ENCODE data around the gene PROZ. TPM values are rescaled to one million over a fixed set of nuclear protein-coding genes. Genes with fewer than 3 reads are reported as not detected.
A peak's percentile ranks its signal among the peaks of the same experiment; 100 is the strongest.

PROZ gene
- total and polyA plus RNA-seq, 9 of the 15 experiments (the other 6 are each of a cell fraction or from before 2014, with no cell fraction given): not detected

GRCh38 chr13:113160983-113161382, 2.5 kb downstream of the PROZ start:
- no TSS peak for BruUV-seq (replicated peaks)
- H3K27me3 ChIP-seq (ENCODE audit: control insufficient read depth in 2 of 2, insufficient read depth in 2 of 2, low read length in 2 of 2): no peaks in the 10 kb centered on the region
- peak overlapping the region in 1 of 2 experiments; percentile 17; a peak in 1 of 4 replicates for H3K9ac ChIP-seq (ENCODE audit: insufficient read depth in 1 of 2, low read depth in 2 of 2, low read length in 2 of 2)
- WGBS (ENCODE audit: insufficient coverage, low coverage, missing lambda C conversion rate): 49% methylated on average over 10 of the region's 12 CpGs
- no peak overlapping the region for H3K4me2 ChIP-seq (ENCODE audit: insufficient read depth, low read length)
- DNase-seq (ENCODE audit: extremely low read depth in 1 of 4, low spot score in 3 of 4) (no peak), FAIRE-seq (no peak), ATAC-seq (no peak; the same call in 2 of the 3 replicates)
- TF ChIP-seq ZNF551 (CRISPR knock-in tag; IDR thresholded peaks at IDR 0.05) (no peak), ZNF583 (CRISPR knock-in tag; IDR thresholded peaks at IDR 0.05) (no peak), RFX1 (IDR thresholded peaks at IDR 0.05) (no peak), ETV1 (tag; conservative IDR thresholded peaks at IDR 0.05; ENCODE audit: low read depth) (no peak), ETS2 (tag; IDR thresholded peaks at IDR 0.05; ENCODE audit: borderline replicate concordance, poor library complexity, severe bottlenecking) (no peak), MEF2D (tag; conservative IDR thresholded peaks at IDR 0.05; ENCODE audit: low read depth) (no peak), TFAP4 (CRISPR knock-in tag; IDR thresholded peaks at IDR 0.05; ENCODE audit: borderline replicate concordance) (no peak), ZNF766 (CRISPR knock-in tag; conservative IDR thresholded peaks at IDR 0.05) (no peak)
- H3K27ac ChIP-seq (ENCODE audit: extremely low read depth, low read depth, low read length): no peak overlapping the region
- intact Hi-C loops (cut with micrococcal nuclease) (no loop called here), in situ Hi-C loops (cut with MboI) (no loop called here)
- H3K4me1 ChIP-seq (replicated peaks in 1 of 2; ENCODE audit: control insufficient read depth in 2 of 2, insufficient read depth in 2 of 2, low read length in 2 of 2): peaks cover 3 to 20% of the 10 kb centered on the region in 2 experiments; a peak in 3 of 5 replicates
- H3K9me1 ChIP-seq (ENCODE audit: control insufficient read depth, insufficient read depth, low read length): no peaks in the 10 kb centered on the region
- ChIA-PET POLR2A (interaction anchor here (1.1 kb wide), 1 partner anchor 26 kb away, joined by 3 read pairs; no protein-coding TSS in a partner anchor), CTCF (ENCODE audit: low intra/inter-chr PET ratio) (no interaction called here)
- H3K79me2 ChIP-seq (ENCODE audit: control insufficient read depth, insufficient read depth, low read length): no peaks in the 10 kb centered on the region
- H3K4me3 ChIP-seq: no peak overlapping the region
- H2AFZ ChIP-seq (ENCODE audit: low read depth, low read length): no peak overlapping the region
- no peaks in the 10 kb centered on the region; the same call in 1 of the 2 replicates for H3K9me3 ChIP-seq (replicated peaks; ENCODE audit: control insufficient read depth, insufficient read depth, low read depth, low read length)
- no peaks in the 10 kb centered on the region for H3K36me3 ChIP-seq (ENCODE audit: control insufficient read depth, insufficient read depth, low read length)
- H4K20me1 ChIP-seq (replicated peaks; ENCODE audit: control insufficient read depth, insufficient read depth, low read length): no peaks in the 10 kb centered on the region

Data from K562 (cell line).